RKO (cell line): ENCODE results near the gene MOB3A.

Source experiments
- DNase-seq: peaks from one replicate; pipeline ENCODE4 v3.0.0-alpha.2; 2016; ENCODE audit warnings: low spot score

Gene MOB3A

DNA sequence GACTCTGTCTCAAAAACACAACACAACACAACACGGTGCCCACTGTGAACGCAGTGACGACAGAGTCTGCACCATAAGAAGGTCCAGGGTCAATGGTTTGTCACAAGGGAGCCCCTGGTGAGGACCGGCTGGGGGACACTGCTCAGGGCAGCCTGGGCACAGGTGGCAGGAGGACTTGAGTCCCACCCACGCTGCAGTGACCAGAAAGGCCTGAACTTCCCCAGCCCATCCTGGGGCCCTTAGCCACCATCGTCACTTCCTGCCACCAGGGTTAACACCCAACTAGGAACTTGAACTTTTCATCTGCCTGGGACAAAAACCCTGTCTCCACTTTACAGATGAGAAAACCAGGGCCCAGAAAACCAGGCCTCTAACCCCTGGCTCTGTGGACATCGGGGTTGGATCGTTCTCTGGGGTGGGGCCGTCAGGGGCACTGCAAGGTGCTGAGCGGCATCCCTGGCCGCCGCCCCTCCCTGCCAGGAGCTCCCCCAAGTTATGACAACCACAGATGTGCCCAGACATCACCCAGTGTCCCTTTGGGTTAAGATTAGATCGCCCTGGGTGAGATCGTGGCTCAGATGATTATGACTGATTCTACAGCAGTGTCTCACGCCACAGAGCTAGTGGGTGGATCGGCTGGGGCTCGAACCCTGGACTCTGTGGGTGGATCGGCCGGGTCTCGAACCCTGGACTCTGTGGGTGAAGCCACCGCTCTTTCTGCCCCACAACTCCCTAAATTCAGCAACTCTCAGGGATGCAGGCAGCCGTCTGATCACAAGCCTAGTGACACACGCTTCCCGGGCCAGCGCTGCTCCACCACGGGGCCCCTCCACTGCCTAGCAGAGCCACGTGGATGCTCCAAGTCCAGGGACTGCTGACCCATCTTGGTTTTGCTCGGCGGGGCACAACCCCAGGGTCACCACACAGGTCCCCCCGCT lies 14.0 kb downstream of the MOB3A start:
- no peak for DNase-seq

DNA sequence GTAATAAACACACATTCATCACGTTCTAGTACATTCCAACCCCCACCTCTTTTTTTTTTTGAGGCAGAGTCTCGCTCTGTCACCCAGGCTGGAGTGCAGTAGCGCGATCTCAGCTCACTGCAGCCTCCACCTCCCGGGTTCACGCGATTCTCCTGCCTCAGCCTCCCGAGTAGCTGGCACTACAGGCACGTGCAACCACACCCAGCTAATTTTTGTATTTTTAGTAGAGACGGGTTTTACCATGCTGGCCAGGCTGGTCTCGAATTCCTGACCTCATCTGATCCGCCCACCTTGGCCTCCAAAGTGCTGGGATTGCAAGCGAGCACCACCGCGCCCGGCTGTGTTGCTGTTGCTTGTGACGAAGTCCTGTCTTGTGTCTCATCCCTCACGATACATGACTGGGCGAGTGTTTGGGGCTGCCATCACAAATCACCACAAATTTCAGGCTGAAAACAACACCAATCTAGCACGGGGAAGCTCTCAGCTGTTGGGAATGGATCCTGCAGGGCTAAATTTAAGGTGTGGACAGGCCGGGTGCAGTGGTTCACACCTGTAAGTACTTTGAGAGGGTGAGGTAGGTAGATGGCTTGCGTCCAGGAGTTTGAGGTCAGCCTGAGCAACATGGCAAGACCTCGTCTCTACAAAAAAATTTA lies 15.7 kb downstream of the MOB3A start:
- DNase-seq = no peak

- no peak for DNase-seq
These were observed 16.2 kb downstream of the MOB3A start for GRCh38 chr19:2079865-2080301.

DNA sequence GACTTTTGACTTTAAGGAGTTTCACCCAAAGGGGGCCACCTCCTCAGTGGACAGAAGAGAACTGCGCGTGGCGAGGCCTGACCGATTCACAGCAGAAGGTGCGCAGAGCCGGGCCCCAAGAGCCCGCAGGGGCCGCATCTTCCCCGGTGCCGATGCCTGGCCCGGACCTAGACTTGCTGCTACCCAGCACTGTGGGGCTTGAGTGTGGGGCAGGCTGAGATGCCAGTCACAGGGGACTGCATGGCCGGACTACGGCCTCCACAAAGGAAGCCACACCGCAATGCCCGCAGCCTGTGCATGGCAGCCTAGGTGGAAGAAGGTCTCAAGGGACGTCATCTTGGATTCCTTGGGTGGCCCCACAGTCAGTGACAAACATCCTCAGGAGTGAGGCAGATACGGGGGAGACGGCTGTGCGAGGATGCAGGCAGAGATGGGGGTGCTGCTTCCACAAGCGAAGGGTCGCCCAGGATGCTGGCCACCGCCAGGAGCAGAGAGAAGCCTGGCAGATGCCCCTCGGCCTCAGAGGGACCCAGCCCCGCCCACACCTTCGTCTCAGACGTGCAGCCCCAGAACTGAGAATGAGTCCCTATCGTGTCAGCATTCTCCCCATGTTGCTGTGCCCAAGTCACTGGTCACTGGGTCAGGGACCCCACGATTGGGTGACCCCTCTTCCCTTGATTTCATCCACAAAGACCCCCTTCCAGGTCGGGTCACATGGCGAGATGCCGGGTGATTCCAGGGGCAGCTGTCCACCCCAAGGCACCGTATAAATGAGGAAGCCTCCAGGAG lies 16.9 kb downstream of the MOB3A start:
- DNase-seq = no peak

DNA sequence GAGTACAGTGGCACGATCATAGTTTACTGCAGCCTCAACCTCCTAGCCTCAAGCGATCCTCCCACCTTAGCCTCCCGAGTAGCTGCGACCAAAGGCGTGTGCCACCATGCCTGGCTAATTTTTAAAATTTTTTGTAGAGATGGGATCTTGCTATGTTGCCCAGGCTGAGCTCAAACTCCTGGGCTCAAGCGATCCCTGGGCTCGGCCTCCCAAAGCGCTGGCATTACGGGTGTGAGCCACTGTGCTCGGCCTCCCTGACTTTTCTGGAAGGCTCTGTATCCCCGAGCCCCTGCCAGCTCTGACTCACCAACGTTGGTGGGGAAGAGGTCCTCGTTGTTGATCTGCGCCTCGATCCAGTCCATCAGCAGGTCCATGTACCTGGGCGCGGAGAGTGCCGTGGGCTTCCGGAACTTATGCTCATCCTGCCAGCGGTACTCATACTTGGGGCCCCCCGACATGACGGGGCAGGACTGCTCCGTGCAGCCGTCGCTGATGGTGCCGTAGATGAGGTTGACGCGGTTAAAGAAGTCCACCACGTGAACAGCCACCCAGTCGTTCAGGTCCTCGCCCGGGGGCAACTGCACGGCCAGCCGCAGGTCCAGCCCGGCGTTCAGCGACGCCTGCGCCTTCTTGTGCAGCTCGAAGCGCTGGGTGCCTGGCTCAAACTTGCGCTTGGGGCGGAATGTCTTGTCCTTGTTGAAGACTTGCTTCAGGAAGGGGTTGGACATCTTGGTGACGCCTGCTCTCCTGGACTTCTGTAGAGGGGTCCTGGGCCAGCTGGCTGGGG lies 18.1 kb downstream of the MOB3A start:
- DNase-seq = no peak

- DNase-seq = no peak
These were observed 18.7 kb downstream of the MOB3A start for GRCh38 chr19:2077398-2077797.

DNA sequence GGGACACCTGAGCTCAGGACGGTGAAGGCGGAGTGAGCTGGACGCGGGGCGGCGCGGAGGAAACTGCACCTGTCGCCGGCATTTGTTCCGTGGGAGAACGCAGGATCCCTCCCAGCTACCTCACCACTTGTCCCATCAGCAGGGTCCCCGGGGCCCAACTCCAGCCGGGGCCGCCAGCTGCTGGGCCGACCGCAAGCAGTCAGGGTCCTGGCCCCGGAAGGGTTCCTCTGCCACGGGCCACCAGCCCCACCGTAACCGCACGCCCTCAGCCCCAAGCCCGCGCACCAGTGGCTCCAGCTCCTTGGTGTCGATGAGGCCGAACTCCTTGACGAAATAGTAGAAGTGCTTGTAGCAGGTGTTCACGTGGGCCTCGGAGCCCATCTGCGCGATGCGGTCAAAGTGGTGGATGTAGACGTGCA lies 19.6 kb downstream of the MOB3A start:
- DNase-seq = no peak

DNA sequence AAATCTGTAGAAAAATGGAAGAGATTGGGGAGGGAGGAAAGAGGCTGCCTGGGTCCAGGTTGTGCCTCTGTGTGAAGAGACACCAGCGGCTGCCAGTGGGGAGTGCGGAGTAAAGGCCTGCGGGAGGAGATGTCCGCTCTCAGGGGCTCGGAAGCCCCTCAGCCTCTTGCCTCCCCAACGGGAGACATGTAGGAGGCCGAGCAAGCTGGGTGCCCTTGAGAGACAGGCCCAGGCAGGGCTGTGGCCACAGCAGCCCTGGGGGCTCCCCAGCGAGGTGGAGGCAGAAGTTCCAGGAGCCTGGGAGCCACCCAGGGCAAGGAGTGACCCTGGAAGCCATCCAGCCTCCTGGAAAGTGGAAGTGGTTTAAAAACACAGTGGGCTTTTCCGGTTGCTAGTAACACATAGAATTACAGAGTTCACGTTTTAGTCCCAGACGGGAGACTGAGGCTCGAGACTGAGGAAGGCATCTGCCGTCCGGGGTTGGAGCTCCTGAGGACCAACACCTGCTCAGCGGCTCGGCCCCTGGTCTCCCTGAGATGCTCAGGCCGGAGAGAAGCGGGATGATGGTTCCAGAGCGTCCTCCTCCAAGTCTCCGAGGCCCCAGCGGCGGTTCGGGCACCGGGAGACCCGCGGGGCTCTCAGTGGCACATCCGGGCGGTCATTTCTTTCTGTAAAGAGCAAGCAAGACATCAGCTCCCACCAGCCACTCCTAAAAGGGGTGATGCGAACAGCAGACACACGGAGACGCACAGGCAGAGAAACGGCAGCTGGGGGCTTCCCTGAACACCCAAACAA lies 23.2 kb downstream of the MOB3A start:
- no peak for DNase-seq

DNA sequence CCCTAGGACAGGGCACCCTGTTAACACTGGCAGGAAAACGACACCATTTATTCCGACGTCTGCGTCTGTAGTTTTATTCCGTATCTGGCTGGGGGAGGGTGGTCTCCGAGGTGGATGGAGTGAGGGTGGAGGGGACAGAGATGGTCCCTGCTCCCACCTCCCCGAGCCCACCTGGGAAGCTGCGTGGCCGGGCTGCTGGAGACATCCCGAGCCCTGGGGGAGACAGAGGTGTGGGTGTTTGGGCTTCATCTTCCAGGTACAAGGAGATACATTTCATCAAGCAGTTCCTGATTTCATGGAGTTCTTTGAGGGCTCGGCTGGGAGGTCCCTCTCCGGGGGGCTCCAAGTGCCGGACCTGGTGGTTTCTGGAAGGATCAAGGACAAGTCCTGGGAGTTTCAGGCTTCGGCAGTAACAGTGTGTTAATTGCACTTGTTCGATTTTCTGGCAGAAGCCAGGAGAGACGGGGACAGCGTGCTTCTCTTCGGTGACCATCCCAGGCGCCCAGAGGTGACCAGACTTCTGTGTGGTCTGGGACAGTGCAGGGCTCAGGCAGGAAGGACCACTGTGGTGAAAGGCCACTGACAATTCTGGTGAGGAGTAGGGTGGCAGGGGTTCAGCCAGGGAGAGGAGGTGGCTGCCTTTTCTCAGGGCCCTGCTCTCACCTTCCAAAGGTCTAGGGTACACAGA lies 25.0 kb downstream of the MOB3A start:
- no peak for DNase-seq

DNA sequence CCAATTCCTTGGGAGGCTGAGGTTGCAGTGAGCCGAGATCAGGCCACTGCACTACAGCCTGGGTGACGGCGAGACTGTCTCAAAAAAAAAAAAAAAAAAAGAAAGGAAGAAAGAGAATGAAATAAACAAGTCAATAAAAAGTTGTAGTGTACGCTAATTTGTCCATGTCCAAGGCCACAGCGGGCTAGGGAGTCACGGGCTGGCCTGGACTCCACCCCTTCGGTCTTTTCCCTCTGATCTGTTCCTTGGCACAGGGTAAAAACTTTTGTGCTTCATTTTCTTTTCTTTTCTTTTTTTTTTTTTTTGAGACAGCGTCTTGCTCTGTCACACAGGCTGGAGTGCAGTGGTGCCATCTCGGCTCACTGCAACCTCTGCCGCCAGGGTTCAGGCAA lies 25.7 kb downstream of the MOB3A start:
- DNase-seq = no peak

GRCh38 chr19:2064788-2065524 lies 31.2 kb downstream of the MOB3A start:
- DNase-seq = no peak

- DNase-seq = no peak
These were observed 31.7 kb downstream of the MOB3A start for GRCh38 chr19:2064395-2064787.

DNA sequence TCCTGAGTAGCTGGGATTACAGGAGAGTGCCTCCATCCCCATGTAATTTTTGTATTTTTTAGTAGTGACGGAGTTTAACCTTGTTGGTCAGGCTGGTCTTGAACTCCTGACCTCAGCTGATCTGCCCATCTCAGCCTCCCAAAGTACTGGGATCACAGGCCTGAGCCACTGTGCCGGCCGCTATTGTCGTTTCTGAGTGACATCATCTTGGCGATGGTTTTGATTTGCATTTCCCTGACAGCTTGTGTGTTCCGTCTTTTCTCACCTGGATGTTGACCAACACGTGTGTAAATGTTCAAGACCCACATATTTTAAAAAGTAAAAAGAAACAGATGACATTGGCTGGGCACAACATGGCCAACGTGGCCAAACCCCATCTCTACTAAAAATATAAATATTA lies 32.3 kb downstream of the MOB3A start:
- DNase-seq = no peak

GRCh38 chr19:2062770-2063169 lies 33.4 kb downstream of the MOB3A start:
- DNase-seq = no peak

DNA sequence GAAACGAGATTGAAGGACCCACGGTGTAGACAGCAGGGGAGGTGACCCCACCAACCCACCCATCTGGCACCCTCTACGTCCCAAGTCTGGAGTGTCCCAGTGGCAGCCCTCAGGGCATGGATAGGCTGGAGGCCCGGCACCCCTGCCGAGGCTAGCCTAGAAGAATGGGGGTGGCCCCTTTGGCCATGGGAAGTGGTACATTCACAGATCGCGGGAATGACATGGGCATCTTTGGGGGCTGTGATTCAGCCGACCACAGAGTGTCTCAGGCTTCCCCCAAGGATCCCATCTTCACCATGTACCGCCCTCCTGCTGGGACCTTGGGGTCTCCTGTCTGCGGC lies 33.8 kb downstream of the MOB3A start:
- DNase-seq = no peak

DNA sequence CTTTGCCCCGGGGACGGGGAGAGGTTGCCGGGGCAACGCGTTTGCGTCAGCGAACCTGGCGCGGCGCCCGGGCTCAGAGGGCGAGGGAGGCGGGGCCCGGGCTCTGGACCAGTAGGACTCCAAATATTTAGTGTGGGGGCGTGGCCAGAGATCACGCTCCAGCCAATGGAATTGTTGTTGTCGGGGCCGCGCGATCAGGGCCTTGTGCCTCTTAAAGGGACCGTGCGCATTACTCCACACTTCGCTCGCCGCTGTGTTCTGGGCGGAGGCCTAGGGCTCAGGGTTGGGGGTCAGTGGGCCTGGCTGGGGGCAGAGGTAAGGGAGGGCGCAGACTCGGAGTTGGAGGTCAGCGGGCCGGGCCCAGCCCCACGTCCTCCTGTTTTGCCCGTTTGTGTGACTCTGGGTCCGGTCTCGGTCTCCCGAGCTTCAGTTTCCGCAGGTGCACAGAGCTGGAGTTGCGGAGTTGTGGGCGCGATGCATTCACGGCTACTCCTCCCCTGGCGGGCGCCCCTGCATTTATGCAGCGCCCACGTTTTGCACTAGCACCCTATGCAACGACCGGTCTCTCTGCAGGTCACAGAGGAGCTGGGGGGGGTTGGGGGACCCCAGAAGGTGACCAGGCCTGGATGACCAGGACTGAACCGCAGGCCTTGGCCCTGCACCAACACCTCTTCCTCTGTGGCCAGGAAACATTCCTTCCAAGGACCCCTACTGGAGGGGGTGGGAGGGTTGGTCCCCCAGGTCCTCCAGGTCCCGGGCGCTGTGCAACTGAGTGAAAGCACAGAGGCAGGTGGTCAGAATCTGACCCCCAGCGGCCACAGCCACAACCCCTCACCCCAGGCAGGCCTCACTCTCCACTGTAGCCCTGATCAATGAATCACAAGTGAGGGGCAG lies 34.4 kb downstream of the MOB3A start:
- peak; percentile 99 for DNase-seq

DNA sequence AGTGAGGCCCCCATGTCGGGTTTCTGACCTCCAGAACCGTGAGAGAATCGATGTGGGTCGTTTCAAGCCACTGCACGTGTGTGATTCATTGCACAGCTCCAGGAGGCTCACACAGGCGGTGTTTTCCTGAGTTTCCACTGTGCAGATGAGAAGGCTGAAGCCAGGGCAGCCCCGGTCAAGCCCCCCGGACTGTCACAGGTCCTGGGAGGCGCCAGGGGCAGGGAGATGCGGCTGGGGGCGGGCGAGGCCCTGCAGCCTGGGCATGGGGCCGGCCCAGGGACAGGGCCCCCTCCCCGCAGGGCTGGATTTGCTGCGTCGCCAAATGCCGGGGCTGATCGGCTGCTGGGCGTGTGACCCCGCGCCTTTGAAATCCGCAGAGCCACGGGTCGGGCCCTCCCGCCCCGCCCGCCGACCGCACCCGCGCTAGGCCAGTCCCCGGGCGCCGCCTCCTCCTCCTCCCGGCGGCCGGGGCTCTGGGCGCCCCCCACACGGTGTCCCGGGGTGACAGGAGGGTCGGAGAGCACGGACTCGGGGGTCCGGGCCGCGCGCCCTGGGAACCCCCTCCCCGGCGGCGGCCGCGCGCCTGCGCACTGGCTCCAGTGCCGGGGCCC lies 35.1 kb downstream of the MOB3A start:
- DNase-seq = peak; percentile 73
